ENCODE measurements around the gene TAS2R50. TPM values are rescaled to one million over a fixed set of nuclear protein-coding genes. Genes with fewer than 3 reads are reported as not detected.

The TAS2R50 gene
- total RNA-seq, 3 donors from 2014 or later = 4.0 to 6.2 (median 4.2) TPM

GRCh38 chr12:10994307-10994706 lies 7.6 kb upstream of the TAS2R50 start:
- Histone ChIP-seq H3K27me3 (no peaks in the 10 kb centered on the region), H3K27ac (no peak overlapping the region), H3K4me3 (no peak overlapping the region), H3K4me1 (no peaks in the 10 kb centered on the region), H3K9me3 (no peaks in the 10 kb centered on the region), H3K36me3 (no peaks in the 10 kb centered on the region)
- TF ChIP-seq, protein P1, sequence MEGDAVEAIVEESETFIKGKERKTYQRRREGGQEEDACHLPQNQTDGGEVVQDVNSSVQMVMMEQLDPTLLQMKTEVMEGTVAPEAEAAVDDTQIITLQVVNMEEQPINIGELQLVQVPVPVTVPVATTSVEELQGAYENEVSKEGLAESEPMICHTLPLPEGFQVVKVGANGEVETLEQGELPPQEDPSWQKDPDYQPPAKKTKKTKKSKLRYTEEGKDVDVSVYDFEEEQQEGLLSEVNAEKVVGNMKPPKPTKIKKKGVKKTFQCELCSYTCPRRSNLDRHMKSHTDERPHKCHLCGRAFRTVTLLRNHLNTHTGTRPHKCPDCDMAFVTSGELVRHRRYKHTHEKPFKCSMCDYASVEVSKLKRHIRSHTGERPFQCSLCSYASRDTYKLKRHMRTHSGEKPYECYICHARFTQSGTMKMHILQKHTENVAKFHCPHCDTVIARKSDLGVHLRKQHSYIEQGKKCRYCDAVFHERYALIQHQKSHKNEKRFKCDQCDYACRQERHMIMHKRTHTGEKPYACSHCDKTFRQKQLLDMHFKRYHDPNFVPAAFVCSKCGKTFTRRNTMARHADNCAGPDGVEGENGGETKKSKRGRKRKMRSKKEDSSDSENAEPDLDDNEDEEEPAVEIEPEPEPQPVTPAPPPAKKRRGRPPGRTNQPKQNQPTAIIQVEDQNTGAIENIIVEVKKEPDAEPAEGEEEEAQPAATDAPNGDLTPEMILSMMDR (IDR thresholded peaks at IDR 0.05) = no peak
- TF ChIP-seq POLR2A (IDR thresholded peaks at IDR 0.05) = no peak
- no peak for TF ChIP-seq POLR2AphosphoS5 (IDR thresholded peaks at IDR 0.05)
- intact Hi-C loops (cut with DNase I; ENCODE audit: low total_unique reads) = no loop called here
- no peak for DNase-seq (ENCODE audit: low spot score in 2 of 2)

DNA sequence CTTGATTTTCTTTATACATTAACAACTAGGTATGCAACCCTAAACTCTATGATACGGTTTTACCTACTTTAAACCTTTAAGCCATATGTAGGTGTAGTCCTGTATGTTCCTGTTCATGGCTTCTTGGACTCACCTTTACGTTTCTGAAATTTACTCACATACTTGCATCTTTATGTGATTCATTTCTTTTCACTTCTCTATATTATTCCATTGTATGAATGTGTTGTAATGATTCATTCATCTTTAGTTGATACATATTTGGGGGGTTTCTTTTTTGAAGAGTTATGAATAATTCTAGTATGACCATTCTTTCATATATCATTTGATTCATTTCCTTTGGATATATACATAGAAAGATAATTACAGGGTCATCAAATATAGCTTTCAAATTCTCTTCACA lies 2.4 kb upstream of the TAS2R50 start:
- no peak overlapping the region for H3K27ac ChIP-seq
- TF ChIP-seq POLR2AphosphoS5 (IDR thresholded peaks at IDR 0.05) = no peak
- TF ChIP-seq, protein P1 (IDR thresholded peaks at IDR 0.05) = no peak
- TF ChIP-seq POLR2A (IDR thresholded peaks at IDR 0.05) = no peak
- intact Hi-C loops (cut with DNase I; ENCODE audit: low total_unique reads) = no loop called here
- no peaks in the 10 kb centered on the region for H3K36me3 ChIP-seq
- no peaks in the 10 kb centered on the region for H3K4me1 ChIP-seq
- no peaks in the 10 kb centered on the region for H3K9me3 ChIP-seq
- no peak overlapping the region for H3K4me3 ChIP-seq
- no peaks in the 10 kb centered on the region for H3K27me3 ChIP-seq
- DNase-seq (ENCODE audit: low spot score in 2 of 2) = no peak

- Histone ChIP-seq H3K9me3 (no peaks in the 10 kb centered on the region), H3K4me3 (no peak overlapping the region), H3K4me1 (no peaks in the 10 kb centered on the region), H3K36me3 (no peaks in the 10 kb centered on the region), H3K27ac (no peak overlapping the region), H3K27me3 (no peaks in the 10 kb centered on the region)
- intact Hi-C loops (cut with DNase I; ENCODE audit: low total_unique reads) = no loop called here
- DNase-seq (ENCODE audit: low spot score in 2 of 2) = no peak
- TF ChIP-seq, protein P1 (IDR thresholded peaks at IDR 0.05) = no peak
- no peak for TF ChIP-seq POLR2AphosphoS5 (IDR thresholded peaks at IDR 0.05)
Observed at GRCh38 chr12:10982244-10982643, 4.5 kb downstream of the TAS2R50 start.

GRCh38 chr12:10974965-10975364 lies 11.7 kb downstream of the TAS2R50 start:
- no peak for TF ChIP-seq POLR2AphosphoS5 (IDR thresholded peaks at IDR 0.05)
- TF ChIP-seq, protein P1 (IDR thresholded peaks at IDR 0.05) = no peak
- TF ChIP-seq POLR2A (IDR thresholded peaks at IDR 0.05) = no peak
- Histone ChIP-seq H3K4me1 (no peaks in the 10 kb centered on the region), H3K9me3 (no peaks in the 10 kb centered on the region), H3K27me3 (no peaks in the 10 kb centered on the region), H3K4me3 (no peak overlapping the region), H3K36me3 (no peaks in the 10 kb centered on the region), H3K27ac (no peak overlapping the region)
- DNase-seq (ENCODE audit: low spot score in 2 of 2) = no peak
- intact Hi-C loops (cut with DNase I; ENCODE audit: low total_unique reads) = no loop called here

GRCh38 chr12:10968765-10969456 lies 17.8 kb downstream of the TAS2R50 start:
- TF ChIP-seq POLR2A (IDR thresholded peaks at IDR 0.05) = no peak
- peak in 1 of 3 donors; percentile 14 for TF ChIP-seq POLR2AphosphoS5 (IDR thresholded peaks at IDR 0.05)
- peak in 1 of 2 donors; percentile 67 for DNase-seq (ENCODE audit: low spot score in 2 of 2)
- Histone ChIP-seq H3K9me3 (no peaks in the 10 kb centered on the region), H3K4me1 (no peaks in the 10 kb centered on the region), H3K36me3 (no peaks in the 10 kb centered on the region), H3K4me3 (no peak overlapping the region), H3K27me3 (no peaks in the 10 kb centered on the region), H3K27ac (peak overlapping the region; percentile 62 to 74)
- intact Hi-C loops (cut with DNase I; ENCODE audit: low total_unique reads) = no loop called here

All from breast epithelium (tissue), 4 donors.